ENCODE results near the gene RIOK3.

GRCh38 chr18:23530195-23530594 is 77.1 kb downstream of the RIOK3 start:
- TF ChIP-seq EP300 (IDR thresholded peaks at IDR 0.05) (no peak), CTCF (IDR thresholded peaks at IDR 0.05) (no peak)
